ENCODE data around the gene LRCOL1.
"Not testable (repeated sequence)": the region's sequence is repeated elsewhere in the genome, so short reads cannot be mapped to it uniquely, and the experiment has no call there.

LRCOL1 gene

DNA sequence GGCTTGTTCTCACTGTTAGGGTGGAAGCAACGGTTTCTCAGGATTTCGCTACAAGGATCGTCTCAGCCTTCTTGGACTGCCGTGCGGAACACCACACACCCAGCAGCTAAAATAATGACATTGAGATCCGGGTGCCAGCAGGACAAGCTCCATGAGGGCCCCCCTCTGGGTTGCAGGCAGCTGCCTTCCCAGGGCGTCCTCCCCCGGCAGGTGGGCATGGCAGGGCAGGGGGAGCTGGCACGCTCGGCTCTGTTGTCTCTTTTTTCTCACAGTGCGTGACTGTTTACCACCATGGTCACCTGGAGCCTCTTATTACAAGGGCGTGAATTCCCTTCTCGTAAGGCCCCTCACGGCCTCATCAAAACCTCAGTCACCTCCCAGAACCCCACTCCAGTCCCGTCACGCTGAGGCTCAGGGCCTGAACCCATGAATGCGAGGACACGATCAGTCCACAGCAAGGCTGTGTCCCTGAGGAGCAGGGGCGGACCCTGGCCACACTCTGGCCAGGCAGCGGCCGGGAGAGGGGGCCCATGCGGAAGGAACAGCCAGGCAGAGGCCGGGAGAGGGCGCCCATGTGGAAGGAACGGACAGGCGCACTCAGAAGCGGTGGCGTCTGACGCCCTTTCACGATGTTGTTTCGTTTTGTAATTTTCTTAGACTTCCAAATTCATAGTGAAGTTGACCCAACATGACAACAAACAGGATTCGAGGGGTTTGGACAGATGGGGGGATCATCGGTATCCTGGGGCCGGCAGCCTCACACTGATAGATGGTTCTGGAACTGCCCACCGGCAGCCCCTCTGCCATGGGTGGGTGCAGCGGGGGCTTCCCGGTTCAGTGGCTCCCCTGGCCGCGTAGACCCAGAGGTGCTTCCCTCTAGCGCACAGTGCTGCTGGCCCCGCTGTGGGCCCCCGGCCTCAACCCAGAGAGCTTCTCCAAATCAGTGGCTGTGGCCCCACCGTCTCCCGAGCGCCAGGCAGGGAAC is 10.0 kb downstream of the LRCOL1 start:
- DNase-seq = no peak

DNA sequence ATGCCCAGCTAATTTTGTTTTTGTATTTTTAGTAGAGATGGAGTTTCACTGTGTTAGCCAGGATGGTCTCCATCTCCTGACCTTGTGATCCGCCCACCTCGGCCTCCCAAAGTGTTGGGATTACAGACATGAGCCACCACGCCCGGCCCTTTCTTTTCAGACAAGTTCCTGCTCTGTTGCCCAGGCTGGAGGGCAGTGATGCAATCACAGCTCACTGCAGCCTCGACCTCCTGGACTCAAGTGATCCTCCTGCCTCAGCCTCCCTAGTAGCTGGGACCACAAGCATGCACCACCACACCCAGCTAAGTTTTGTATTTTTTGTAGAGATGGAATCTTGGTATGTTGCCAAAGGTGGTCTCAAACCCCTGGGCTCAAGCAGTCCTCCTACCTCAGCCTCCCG is 10.9 kb downstream of the LRCOL1 start:
- DNase-seq = not testable (repeated sequence)

DNA sequence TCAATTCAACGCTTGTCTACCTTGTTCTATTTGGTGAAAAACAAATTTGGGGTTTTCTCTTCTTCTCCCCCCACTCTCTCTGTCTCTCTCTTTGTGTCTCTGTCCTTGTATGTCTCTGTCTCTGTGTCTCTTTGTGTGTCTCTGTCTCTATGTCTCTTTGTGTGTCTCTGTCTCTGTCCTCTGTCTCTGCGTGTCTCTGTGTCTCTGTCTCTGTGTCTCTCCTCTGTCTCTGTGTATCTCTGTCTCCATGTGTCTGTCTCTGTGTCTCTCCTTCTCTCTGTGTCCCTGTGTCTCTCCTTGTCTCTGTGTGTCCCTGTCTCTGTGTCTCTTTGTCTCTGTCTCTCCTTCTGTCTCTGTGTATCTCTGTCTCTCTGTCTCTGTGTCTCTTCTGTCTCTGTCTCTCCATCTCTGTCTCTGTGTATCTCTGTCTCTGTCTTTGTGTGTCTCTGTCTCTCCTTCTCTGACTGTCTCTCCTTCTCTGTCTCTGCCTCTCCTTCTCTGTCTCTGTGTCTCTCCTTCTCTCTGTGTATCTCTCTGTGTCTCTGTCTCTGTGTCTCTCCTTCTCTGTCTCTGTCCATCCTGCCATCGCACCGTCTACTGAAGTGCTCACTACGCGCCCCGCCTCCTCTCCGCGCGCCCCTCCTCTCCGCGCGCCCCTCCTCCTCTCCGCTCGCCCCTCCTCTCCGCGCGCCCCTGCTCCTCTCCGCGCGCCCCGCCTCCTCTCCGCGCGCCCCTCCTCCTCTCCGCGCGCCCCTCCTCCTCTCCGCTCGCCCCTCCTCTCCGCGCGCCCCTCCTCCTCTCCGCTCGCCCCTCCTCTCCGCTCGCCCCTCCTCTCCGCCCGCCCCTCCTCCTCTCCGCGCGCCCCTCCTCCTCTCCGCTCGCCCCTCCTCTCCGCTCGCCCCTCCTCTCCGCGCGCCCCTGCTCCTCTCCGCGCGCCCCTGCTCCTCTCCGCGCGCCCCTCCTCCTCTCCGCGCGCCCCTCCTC is 12.8 kb downstream of the LRCOL1 start:
- no peak for DNase-seq

DNA sequence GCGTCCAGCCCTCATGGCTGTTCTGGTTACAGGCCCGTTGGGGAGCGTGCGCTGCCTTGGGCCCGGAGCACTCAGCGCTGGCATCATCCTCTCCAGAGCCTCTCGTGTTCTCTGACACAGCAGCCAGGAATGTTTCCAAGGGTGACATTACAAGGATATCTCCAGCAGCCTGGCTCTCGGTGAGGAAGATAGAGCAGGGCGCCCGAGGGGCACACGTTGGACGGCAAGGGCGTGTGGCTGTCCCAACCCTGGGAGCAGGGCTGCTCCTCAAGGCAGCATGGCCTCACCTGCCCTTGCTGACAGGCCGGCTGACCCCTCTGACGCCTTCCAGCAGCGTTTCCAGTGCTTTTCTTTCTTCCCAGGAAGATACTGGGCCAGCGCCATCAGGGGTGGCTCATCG is 14.4 kb downstream of the LRCOL1 start:
- no peak for DNase-seq

DNA sequence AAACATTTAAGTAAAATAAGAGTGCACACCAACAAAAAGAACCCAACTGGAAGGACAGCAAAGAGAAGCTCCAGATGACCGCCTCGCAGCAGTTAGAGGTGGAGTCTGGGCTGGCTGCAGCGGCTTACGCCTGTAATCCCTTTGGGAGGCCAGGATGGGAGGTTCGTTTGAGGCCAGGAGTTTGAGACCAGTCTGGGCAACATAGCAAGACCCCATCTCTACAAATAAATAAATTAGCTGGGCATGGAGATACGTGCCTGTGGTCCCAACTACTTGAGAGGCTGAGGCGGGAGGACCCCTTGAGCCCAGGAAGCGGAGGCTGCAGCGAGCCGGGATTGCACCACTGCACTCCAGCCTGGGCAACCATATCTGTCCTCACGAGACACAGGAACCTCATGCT is 15.2 kb downstream of the LRCOL1 start:
- DNase-seq = no peak

DNA sequence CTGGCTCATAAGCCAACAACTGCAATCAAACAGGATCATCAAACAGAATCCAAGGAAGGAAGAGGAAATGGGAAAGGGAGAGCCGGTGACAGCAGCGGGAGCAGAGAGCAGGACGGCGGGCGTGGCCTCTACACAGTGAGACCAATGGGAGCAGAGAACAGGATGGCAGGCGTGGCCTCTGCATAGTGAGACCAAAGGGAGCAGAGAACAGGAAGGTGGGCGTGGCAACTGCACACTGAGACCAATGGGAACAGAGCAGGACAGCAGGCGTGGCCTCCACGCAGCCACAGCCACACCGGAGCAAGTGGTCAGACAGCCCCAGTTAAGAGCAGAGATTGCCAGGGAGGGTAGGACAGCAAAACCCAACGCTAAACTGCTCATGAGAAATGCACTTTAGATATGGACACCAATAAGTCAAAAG is 16.4 kb downstream of the LRCOL1 start:
- DNase-seq = no peak

DNA sequence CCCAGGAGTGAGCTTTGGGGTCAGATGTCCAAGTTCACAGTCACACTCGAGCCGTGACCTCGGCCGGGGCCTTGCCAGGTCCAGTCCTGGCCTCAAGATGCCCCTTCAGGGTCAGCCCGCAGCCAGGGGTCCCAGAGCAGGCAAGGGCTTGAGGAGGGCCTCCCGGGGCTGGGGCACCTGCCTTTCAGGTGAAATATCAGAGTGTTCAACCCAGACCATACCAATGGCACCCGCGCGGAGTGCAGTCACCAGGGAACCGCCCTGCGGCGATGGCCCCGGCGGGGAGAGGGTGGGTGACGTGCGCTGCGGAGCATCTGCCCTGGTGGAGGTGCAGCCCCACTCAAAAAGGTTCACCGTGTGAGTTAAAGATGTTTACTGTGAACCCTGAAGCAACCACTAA is 16.9 kb downstream of the LRCOL1 start:
- no peak for DNase-seq

DNA sequence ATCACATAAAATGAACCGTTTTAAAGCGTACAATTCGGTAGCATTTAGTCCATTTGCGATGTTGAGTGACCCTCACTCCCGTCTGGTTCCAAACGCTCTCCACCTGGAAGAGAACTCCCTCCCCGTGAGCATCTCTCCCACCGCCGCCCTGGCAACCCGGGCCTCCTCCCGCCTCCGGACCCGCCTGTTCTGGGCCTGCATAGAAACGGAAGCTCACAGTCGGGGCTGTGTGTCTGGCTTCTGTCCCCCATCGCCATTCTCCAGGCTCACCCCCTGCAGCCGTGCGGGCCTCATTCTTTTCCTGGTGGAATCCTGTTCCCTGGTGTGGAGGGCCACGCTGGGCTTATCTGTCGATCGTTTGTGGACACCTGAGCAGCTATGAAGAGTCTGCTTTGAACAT is 17.3 kb downstream of the LRCOL1 start:
- no peak for DNase-seq

DNA sequence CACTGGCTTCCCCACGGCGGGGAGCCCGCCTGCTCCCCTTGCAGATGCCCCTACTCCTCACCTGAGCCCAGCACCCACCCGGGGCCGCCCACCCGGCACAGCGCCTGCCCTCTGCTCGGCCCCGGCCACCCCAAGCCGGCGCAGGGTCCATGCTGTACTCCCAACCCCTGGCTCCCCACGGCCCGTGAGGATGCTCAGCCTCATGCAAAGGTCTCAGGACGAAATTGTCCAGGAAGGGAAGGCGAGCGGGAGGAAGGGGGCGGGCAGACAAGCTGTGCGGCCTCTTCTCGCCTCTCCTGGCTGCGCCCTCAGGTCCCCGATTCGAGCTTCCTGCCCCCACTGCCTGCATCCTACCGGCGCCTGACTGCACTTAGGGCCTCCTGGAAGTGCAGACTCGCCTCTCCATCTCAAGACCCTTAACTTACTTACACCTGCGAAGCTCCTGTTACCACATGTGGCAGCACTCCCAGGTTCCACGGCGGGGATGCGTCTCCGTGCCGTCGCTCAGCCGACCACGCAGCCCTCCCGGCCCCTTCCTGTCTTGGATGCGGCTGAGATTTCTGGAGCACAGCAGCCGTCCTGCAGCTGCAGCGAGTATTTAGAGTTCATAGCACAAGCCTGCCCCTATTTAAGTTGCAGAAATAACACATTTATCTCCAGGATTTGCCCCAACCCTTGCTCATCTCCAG is 18.0 kb downstream of the LRCOL1 start:
- no peak for DNase-seq

DNA sequence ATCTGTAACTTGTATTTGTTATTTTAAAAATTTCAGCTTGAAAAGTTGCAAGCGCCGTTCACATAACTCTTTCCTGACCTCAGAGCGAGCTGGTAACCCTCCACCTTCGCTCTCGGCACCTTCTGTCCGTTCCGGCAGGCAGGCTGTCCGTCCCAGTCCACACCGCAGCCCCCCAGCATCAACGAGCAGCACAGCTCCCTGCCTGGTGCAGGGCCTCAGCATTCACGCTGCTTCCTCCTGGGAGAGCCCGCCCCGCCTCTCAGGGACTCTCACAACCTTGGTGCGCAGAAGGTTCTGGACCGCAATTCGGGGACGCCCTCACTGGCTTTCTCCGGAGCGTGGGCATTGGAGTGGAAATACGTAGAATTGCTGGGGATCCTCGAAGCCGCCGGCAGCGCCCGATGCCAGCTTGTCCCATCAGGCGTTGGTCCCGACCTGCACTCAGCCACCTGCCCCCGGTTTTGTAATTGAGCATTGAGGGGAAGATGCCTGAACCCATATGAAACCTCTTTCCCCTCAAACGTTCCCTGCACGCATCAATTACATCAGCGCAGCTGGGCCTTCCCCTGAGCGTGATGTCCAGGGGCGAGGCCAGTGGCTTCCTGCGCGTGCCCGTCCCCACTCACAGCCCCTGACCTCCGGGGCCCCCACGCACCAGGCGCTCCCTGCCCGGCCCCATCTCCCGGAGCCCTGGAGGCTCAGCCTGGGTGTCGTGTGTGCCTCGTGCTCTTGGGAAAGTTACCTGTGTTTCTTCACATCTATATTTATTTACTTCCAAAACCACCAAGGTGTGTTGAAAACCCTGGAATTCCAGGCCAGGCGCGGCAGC is 19.1 kb downstream of the LRCOL1 start:
- DNase-seq = no peak

DNA sequence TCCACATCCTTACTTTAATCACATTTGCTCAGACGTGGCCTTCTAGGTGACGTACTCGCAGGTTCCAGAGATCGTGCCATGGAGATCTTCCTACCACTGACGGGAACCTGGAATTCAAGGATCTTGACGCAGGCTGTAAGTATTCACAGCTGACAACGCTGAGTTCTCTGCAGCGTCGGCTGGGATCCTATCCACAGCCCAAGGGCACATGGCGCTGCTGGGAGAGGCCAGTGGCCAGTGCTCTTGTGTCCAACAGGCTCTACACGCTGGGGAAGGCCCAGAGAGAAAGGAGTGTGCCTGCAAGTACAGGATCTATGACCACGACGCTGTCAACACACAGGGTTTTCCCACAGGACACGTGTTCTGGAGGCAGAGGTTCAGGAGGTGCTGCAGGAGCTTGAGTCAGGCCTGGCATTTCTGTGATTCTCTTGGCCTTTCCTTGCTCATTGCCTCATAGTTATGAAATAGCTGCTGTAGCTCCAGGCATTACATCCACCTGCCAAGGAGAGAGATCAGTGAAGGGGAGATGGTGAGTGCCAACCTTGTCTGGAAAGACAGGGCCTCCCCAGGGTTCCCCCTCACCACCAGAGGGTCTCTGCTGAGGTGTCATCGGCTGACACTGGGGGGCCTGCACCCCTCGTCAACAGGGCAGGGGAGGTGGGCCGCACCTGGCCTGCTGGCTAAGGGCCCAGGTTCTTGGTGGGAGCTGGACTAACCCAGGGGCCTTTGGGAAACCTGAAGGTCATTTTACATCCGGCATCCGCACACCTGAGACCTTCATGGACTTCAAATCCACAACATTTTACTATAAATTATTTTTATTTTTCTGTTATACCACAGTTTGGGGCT is 21.3 kb downstream of the LRCOL1 start:
- DNase-seq = no peak

DNA sequence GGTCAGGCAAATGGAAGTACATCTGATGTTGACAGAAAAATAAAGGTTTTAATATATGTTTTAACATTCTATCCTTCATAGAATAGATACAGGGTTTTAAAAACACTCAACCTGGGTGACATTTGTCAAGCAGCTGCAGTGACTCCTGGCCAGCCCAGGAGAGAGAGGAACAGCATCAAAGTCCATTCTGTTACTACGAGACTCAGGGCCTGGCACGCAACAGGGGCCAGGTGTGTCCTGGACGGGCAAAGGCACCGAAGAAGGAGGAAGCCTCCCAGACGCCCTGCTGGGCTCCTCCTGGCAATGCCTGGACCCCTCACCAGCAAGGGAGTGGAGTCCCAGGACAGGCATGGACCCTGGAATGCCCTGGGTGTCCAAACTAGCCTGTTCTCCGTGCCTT is 22.1 kb downstream of the LRCOL1 start:
- no peak for DNase-seq

DNA sequence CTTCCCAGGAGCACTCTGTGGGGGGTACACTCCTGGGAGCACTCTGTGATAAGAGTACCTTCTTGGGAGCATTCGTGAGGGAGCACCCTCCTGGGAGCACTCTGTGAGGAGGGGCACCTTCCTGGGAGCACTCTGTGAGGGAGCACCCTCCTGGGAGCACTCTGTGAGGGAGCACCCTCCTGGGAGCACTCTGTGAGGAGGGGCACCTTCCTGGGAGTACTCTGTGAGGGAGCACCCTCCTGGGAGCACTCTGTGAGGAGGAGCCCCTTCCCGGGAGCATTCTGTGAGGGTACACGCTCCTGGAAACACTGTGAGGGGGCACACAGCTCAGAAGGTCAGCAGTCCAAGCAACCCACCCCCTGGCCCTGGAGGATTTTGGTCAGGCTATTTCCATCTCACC is 22.6 kb downstream of the LRCOL1 start:
- DNase-seq = no peak

DNA sequence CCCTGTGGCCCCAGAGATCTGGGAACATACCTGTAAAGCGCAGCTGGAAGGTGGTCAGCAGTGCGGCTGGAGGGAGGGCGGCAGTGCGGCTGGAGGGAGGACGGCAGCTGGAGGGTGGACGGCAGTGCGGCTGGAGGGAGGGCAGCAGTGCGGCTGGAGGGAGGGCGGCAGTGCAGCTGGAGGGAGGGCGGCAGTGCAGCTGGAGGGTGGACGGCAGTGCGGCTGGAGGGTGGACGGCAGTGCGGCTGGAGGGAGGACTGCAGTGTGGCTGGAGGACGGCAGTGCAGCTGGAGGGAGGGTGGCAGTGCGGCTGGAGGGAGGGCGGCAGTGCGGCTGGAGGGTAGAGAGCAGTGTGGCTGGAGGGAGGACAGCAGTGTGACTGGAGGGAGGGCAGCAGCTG is 23.5 kb downstream of the LRCOL1 start:
- DNase-seq = no peak

DNA sequence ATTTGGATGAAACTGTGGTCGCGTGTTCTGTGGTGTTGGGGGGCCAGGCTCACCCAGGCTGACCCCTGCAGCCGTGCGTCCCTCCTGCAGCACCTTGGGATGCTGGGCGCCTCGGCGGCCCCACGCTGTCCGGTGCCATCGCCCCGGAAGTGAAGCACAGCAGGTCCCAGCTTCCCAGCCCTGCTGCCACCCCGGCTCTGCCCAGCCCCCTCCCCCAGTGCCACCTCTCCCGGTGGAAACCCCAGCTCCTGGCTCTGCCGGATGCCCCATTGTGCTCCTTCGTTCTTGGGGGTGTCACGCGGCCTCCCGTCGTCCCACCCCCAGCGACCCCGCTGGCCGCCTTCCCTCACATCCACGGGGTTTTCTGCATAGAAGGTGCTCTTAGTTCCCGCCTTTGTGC is 25.2 kb downstream of the LRCOL1 start:
- DNase-seq = no peak

DNA sequence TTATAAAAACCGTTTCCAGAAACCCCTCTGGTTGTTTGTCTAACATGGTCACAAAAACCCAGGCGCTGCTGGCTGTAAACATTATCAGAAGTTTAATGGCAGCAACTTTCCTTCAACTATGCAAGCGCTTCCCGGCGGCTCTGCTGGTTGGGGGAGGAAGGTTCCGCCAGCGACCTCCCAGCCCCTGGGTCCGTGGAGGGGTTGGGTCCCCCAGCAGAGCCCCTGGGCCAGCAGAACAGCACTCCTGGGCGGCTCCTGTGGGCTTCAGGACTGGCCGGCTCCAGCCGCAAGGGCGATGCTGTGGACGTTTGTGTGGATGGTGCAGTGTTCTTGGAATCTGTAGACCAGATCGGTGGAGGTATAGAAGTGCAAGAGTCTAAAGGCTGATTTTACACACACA is 26.0 kb downstream of the LRCOL1 start:
- no peak for DNase-seq

DNA sequence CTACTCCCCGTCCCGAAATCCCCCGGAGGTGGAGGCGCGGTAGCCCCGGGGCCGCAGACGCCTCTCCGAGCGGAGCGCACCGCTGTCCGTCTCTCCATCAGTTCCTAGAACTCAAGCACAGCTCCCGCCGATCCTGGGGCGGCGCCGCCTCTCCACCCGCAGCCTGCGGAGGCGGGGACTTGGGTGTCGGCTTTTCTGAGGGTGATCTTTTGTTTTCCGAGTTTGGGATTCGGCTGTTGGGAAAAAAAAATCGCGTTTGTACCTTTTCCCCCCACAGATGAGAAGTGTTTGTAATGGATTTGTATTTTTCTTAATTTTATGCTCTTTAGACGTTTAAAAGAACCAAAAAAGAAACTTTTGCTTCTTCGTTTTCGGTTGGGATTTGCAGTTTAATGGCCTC is 26.6 kb downstream of the LRCOL1 start:
- no peak for DNase-seq

DNA sequence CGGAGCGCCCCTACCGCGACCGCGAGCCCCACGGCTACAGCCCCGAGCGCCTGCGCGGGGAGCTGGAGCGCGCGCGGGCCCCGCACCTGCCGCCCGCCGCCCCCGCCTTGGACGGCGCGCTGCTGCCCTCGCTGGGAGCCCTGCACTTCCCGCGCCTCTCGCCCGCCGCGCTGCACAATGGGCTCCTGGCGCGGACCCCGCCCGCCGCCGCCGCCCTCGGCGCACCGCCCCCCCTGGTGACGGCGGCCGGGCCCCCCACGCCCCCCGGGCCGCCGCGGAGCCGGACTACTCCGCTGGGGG is 27.0 kb downstream of the LRCOL1 start:
- no peak for DNase-seq

DNA sequence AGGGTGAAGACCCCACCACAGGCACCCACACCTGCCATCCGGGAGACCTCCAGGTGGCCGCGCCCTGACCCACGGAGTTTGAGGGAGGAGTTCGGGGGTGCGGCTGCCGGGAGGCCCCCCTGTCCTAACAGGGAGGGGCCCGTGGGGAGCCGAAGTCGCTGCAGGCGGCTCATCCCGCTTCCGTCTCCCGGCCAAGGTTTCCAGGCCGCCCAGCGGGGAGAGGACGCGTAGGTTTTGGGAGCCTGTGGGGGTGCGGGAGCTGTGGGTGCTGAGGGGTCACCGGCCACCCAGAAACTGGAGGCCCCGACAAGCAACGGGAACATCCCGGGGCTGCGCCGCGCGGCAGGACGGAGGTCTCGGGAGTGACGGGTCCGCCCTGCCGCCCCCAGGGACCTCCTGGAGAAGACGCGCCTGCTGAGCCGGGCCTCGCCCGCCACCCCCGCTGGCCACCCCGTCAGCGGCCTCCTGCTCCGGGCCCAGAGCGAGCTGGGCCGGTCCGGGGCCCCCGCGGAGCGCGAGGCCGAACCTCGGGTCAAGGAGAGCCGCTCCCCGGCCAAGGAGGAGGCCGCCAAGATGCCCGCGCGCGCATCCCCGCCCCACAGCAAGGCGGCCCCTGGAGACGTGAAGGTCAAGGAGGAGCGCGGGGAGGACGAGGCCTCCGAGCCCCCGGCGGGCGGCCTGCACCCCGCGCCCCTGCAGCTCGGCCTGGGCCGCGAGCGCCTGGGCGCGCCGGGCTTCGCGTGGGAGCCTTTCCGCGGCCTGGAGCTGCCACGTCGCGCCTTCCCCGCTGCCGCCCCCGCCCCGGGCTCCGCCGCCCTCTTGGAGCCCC is 27.6 kb downstream of the LRCOL1 start:
- no peak for DNase-seq

DNA sequence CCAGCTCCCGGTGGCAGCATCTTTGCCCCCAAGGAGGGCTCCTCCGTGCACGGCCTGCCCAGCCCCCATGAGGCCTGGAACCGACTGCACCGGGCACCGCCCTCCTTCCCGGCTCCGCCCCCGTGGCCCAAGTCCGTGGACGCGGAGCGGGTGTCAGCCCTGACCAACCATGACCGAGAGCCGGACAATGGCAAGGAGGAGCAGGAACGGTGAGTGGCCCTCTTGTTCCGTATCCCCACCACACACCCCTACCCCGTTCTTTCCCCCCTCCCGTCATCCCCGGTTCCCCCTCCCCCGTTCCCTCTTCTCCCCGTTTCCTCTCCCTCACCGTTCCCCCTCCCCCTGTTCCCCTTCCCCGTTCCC is 28.3 kb downstream of the LRCOL1 start:
- no peak for DNase-seq
